Measurements from ENCODE around the gene PIK3CD.

- TF ChIP-seq EZH2 (IDR thresholded peaks at IDR 0.05; ENCODE audit: low read depth, low read length, severe bottlenecking) (no peak), JUND (IDR thresholded peaks at IDR 0.05; ENCODE audit: low read length) (no peak), CREB1 (IDR thresholded peaks at IDR 0.05) (no peak), SIN3A (conservative IDR thresholded peaks at IDR 0.05 in 1 of 2, IDR thresholded peaks at IDR 0.05 in 1 of 2; ENCODE audit: low read depth in 1 of 2, low read length in 2 of 2) (no peak), YY1 (IDR thresholded peaks at IDR 0.05; ENCODE audit: low read depth, low read length) (no peak), NRF1 (IDR thresholded peaks at IDR 0.05; ENCODE audit: low read depth, low read length) (no peak), RAD21 (IDR thresholded peaks at IDR 0.05 in 1 of 2, conservative IDR thresholded peaks at IDR 0.05 in 1 of 2; ENCODE audit: low read depth in 2 of 2, low read length in 2 of 2) (no peak), JUN (IDR thresholded peaks at IDR 0.05; ENCODE audit: low read depth, low read length) (no peak), MAX (IDR thresholded peaks at IDR 0.05) (no peak), CHD2 (IDR thresholded peaks at IDR 0.05; ENCODE audit: low read length) (no peak), EP300 (IDR thresholded peaks at IDR 0.05; ENCODE audit: borderline replicate concordance in 1 of 2, low read depth in 2 of 2, low read length in 2 of 2) (no peak)
- TF ChIP-seq, protein P1, sequence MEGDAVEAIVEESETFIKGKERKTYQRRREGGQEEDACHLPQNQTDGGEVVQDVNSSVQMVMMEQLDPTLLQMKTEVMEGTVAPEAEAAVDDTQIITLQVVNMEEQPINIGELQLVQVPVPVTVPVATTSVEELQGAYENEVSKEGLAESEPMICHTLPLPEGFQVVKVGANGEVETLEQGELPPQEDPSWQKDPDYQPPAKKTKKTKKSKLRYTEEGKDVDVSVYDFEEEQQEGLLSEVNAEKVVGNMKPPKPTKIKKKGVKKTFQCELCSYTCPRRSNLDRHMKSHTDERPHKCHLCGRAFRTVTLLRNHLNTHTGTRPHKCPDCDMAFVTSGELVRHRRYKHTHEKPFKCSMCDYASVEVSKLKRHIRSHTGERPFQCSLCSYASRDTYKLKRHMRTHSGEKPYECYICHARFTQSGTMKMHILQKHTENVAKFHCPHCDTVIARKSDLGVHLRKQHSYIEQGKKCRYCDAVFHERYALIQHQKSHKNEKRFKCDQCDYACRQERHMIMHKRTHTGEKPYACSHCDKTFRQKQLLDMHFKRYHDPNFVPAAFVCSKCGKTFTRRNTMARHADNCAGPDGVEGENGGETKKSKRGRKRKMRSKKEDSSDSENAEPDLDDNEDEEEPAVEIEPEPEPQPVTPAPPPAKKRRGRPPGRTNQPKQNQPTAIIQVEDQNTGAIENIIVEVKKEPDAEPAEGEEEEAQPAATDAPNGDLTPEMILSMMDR (IDR thresholded peaks at IDR 0.05; ENCODE audit: control extremely low read depth in 1 of 3, insufficient read depth in 1 of 3, low read depth in 1 of 3, low read length in 3 of 3), result no peak
Measured at GRCh38 chr1:9653210-9653490, 1.6 kb downstream of the PIK3CD start.

Measured in H1 (cell line).